GM10266 (cell line): ENCODE data around the gene DPP6.

Source experiments
- DNase-seq: peaks from one replicate; pipeline ENCODE4 v3.0.0; 2012; ENCODE audit errors: extremely low spot score
- TF ChIP-seq, protein P1 (sequence below): IDR thresholded peaks from 2 replicates; pipeline ENCODE4 v1.5.1; 2012; ENCODE audit warnings: mild to moderate bottlenecking, low read depth; ENCODE audit not compliant: control insufficient read depth, insufficient read depth; ENCODE audit errors: missing control alignments

The DPP6 gene

DNA sequence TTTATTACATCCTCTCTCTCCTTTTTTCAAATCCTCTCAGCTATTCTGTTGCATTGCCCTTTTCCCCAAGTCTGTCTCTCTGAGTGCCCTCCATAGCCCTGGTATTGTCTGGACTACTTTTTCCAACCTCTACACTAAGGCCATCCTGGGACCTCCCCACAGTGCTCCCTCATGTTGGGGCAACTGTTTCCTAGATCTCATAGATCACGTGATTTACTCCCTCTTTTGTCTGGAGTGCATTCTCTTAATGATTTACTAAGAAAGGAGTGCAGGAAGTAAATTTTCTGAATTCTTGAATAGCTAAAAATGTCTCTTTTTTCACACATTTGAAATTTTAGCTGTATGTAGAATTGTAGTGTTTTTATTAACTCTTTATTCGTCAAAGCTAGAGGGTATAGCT is 733.7 kb downstream of the DPP6 start:
- no peak for DNase-seq
- TF ChIP-seq, protein P1, sequence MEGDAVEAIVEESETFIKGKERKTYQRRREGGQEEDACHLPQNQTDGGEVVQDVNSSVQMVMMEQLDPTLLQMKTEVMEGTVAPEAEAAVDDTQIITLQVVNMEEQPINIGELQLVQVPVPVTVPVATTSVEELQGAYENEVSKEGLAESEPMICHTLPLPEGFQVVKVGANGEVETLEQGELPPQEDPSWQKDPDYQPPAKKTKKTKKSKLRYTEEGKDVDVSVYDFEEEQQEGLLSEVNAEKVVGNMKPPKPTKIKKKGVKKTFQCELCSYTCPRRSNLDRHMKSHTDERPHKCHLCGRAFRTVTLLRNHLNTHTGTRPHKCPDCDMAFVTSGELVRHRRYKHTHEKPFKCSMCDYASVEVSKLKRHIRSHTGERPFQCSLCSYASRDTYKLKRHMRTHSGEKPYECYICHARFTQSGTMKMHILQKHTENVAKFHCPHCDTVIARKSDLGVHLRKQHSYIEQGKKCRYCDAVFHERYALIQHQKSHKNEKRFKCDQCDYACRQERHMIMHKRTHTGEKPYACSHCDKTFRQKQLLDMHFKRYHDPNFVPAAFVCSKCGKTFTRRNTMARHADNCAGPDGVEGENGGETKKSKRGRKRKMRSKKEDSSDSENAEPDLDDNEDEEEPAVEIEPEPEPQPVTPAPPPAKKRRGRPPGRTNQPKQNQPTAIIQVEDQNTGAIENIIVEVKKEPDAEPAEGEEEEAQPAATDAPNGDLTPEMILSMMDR: no peak

DNA sequence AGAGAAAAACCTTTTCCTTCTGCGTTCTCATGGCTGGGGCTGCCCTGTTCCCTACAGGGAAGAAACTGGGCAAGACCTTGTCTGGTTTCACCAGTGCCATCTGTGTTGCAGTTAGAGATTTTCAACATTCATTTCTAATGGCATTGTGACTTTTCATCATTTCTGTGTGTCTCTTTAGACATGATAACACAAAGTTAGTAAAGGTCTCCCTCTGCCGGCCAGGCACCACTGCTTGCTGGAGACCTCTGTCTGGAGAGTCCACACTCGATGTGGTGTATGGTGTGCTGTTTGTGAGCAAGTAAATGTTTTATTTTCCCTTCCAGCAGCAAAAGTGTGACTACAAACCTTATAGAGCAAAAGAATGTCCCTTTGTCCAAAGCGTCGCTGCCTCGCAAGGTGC is 737.2 kb downstream of the DPP6 start:
- TF ChIP-seq, protein P1: no peak
- DNase-seq: no peak

DNA sequence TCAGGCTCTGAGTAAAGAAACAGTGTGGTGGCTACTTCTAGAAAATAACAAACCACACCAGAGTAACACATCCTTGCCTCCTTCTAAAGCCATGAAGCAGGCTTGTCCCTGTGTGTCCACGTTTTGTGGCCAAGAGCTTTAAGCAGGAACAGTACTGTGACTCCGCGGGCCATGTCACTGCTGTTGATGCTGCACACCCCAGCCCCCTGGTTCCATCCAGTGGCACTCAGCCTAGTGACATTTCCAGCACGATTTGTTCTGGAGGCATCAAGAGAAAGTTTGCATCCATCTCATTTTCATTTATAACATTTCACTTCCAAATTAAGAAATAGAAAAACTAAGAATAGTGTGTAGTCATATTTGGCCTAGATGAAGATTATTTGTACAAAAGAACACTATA is 739.4 kb downstream of the DPP6 start:
- TF ChIP-seq, protein P1: no peak
- DNase-seq: no peak

DNA sequence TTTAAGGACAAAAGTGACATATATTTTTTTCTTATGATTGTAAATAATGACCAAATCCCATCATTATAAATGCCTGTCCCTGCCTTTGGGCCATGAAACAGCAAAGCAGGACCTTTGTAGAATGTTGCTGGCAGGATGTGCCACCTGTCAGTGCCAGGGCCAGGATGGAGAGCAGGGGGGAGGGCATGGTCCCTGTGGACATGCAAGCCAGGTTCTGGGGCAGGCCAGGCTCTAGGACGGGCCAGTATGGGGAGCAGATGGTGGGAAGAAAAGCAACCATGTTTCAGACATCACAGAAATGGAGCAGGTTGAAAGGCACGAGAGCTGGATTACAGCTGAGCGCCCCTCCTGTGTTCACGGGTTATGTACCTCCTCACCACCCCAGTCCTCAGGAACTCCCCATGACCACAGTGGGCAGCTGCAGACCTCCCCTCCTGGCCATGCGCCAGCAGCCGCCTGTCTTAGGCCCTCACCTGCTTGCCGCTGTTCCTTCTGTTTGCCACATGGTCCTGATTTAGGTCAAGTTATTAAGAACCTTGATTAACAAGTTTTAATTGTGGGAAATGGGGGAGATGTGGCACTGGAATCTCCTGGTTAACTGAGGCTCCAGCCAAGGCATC is 740.3 kb downstream of the DPP6 start:
- no peak for DNase-seq
- TF ChIP-seq, protein P1: no peak

DNA sequence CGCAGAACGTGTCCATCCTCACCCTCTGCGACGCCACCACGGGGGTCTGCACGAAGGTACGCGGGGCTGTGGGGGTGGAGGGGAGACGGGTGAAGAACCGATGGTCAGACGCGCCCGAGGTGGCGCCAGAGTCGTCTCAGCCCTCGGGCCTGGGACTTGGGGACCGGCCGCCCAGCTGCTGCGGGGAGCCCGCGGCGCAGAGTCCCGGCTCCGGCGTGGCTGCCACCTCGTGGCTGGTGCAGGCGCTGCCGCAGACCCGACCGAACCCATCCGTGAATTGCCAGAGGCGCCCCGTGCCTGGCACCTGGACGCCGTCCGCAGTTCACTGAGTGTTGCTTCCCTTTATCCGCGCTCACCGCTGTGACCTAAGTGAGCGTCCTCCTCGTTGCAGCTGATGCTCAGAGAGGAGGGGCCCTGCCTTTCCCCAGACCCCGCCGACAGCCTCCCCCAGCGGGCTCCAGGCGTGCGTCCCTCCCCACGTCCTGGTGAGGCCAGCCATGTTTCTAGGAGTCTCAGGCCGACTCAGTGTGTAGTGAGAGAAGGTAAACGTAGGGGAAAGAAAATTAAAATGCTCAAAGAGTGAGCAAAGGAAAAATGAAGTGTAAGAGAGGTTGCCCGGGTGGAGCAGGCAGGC is 742.1 kb downstream of the DPP6 start:
- TF ChIP-seq, protein P1: no peak
- DNase-seq: no peak

DNA sequence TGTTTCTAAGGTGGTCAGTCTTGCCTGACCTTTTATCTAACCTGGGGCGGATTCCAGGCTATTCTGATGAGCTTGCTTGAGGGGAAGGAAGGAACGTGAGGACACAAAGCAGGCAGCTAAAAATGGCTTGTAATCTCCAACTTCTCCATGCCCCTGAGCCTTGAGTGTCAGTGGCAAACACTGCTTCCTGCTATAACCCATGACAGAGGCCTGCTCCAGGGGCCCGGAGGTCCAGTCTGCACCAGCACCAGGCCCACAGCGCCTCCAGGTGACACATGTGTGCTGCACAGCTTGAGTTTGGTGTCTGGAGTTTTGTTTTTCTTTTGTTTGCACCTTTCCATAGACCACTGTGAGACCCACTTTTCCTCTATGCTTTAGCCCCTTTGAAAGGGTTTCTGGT is 742.8 kb downstream of the DPP6 start:
- no peak for DNase-seq
- TF ChIP-seq, protein P1: no peak

DNA sequence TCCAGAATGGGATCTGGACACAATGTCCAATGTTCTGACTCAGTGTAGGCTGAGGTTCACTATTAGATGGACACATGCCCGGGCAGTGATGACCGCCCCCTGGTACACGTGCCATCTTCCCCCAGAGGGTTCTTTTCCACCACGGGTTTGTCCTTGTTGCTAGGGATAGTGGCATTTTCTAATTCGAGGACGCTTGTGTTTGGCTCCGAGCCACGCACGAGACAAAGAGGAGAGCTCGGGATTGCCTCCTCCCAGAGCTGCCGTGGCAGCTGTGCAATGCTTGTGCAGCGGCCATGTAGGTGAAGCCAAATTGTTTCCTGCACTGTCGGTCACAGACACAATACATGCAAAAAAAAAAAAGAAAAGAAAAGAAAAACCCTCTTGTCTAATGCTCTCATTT is 743.2 kb downstream of the DPP6 start:
- DNase-seq: no peak
- TF ChIP-seq, protein P1: no peak
